Epithelial cell of esophagus (primary cell): Measurements from ENCODE around the gene ZNF333.

Experiments
- DNase-seq: peaks from one replicate; pipeline ENCODE4 v3.0.0; 2010; ENCODE audit warnings: low read depth
- H3K4me3 ChIP-seq: 2 replicates; pipeline ENCODE4 v1.5.1; 2011; ENCODE audit warnings: mild to moderate bottlenecking, low read length, control low read depth
- CTCF ChIP-seq: IDR thresholded peaks from 2 replicates; pipeline ENCODE4 v1.5.1; 2011; ENCODE audit warnings: low read depth, mild to moderate bottlenecking, low read length, control low read depth, inconsistent platforms; ENCODE audit not compliant: insufficient read depth; ENCODE audit errors: missing control alignments

The ZNF333 gene

GRCh38 chr19:14735915-14736314 lies 46.1 kb downstream of the ZNF333 start:
- no peak overlapping the region for H3K4me3 ChIP-seq
- TF ChIP-seq CTCF: no peak
- DNase-seq: no peak

- H3K4me3 ChIP-seq: no peak overlapping the region
- DNase-seq: no peak
- TF ChIP-seq CTCF: no peak
Observed at GRCh38 chr19:14746886-14747285, 57.0 kb downstream of the ZNF333 start.

- H3K4me3 ChIP-seq: no peak overlapping the region
- DNase-seq: no peak
- TF ChIP-seq CTCF: no peak
Observed at GRCh38 chr19:14748601-14749000, 58.8 kb downstream of the ZNF333 start.

GRCh38 chr19:14758816-14759215 lies 69.0 kb downstream of the ZNF333 start:
- peak overlapping the region; percentile 40 for H3K4me3 ChIP-seq
- DNase-seq: peak; percentile 44
- TF ChIP-seq CTCF: no peak

- peak; percentile 6 for DNase-seq
- TF ChIP-seq CTCF: no peak
- H3K4me3 ChIP-seq: no peak overlapping the region
Observed at GRCh38 chr19:14761607-14762006, 71.8 kb downstream of the ZNF333 start.

- H3K4me3 ChIP-seq: no peak overlapping the region
- DNase-seq: no peak
- TF ChIP-seq CTCF: no peak
Observed at GRCh38 chr19:14762111-14762510, 72.3 kb downstream of the ZNF333 start.

- no peak for TF ChIP-seq CTCF
- no peak for DNase-seq
- no peak overlapping the region for H3K4me3 ChIP-seq
Observed at GRCh38 chr19:14763497-14764145, 73.8 kb downstream of the ZNF333 start.
